GM19397 (cell line): ENCODE measurements around the gene ITGA8.
A peak's percentile ranks its signal among the peaks of the same experiment; 100 is the strongest.
"Not testable (repeated sequence)": the region's sequence is repeated elsewhere in the genome, so short reads cannot be mapped to it uniquely, and the experiment has no call there.

Experiments
- ATAC-seq: cut with Tn5 transposase; IDR thresholded peaks from one replicate; pipeline ENCODE4 v1.9.1; 2021; ENCODE audit warnings: mild to moderate bottlenecking, moderate library complexity; ENCODE audit not compliant: unreplicated experiment

ITGA8 gene

DNA sequence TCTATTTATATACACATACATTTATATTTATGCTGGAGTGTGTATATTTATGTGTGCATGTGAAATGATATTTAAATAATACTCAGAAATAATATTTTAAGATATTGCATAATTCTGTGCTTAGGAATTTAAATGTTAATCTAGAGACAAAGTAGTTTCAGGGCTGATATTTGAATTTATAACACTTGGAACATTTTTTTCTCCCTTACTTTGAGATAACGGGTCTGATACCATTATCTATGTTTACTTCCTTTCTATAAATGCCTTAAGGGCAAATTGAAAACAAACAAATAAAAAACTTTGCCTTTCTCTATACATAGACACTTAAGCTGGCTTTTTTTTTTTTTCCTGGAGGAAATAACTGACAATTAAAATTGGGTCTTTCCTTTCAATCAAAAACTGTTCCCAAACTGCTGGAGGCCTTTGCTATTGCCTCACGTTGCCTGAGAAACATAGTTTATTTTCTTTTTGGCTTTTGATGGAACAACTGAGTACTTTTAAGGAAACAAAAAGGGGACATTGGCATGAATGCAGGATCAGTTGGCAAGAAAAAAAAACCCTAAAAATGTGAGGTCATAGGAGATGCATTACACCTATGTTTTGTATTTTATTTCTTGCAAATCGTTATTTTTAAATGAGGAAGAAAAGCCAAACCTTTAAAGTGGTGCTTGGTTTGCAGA lies 98.7 kb downstream of the ITGA8 start:
- ATAC-seq, result no peak

DNA sequence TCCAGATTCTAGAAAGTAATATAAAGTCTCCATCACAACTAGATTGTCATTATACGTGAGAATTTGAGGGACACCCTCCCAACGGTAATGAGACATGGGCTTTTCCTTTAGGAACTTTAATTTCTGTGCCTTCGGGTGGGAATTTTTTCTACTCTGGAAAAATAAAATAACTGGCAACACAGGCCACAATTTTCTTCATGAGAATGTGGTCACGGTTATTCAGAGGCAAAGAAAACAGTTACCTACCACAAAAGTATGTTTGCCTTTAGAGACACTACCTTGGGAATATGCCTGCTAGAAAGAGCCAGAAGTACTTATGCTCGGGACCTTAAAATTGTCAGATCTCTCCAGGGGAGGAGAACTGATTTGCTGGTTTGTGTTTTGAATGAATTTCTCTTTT lies 99.4 kb downstream of the ITGA8 start:
- ATAC-seq, result no peak

DNA sequence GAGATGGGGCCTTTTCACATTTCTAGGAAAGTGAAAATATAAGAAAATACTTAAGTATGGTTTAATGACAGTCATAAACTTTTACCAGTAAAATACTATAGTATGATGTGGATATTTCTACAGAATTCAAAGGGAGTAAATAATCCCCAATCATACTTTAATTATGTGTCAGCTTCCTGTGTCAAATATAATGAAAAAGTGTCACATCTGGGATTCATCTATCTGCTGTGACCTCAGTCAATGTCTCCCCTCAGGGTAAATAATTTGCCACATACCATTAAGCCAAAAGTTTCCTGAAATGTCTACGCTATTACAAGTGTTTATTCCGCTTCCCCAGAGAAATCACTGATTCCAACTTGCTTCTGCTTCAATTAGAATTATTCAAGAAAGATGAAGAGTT lies 110.5 kb downstream of the ITGA8 start:
- ATAC-seq, result no peak

DNA sequence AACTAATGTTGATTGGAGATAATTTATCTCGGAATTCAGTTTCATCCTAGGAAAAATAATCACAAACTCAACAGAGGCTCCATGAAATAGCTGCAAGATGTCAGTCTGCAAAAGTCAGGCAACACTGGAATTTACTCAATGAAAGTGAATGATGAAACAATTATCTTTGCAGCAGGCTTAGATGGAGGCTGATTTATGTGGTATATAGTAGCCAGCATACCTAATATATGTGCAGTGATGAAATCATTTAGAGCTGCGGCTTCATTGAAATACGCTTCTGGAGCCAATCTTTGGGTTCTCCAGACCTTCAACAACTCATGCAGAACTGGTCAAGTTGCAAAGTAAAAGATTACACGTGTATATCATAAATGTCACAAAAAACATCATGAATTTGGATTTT lies 113.3 kb downstream of the ITGA8 start:
- no peak for ATAC-seq

DNA sequence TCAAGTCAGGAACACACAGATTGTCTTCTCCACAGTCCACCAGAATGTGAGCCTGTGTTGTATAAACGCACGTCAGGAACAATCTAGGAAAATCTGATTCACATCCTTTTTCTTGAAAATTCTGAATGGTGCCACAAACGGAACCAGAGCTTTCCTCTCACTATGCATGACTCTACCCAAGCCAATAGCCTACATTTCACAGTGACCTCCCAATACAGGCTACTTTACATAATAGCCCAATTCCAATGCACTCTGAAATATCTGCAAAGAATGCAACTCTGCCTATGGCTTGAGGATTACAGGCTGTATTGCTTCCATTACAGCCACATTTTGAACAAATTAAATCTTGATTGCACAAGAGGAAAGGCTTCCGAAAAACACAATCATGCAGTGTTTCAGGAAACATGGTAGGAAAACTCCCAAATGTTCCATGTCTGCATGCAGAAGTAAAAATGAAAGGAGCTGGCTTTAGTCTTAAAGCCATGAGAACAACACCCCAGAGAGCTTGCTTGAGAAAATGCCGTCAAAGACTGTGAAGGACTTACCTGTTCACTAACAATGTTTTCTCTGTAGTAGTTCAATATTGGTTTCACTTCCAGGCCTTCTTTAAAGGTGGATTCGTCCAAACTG lies 113.9 kb downstream of the ITGA8 start:
- no peak for ATAC-seq

GRCh38 chr10:15603446-15604011 lies 116.2 kb downstream of the ITGA8 start:
- ATAC-seq, result no peak

- no peak for ATAC-seq
Measured at GRCh38 chr10:15601819-15602218, 117.9 kb downstream of the ITGA8 start.

GRCh38 chr10:15595260-15595659 lies 124.5 kb downstream of the ITGA8 start:
- no peak for ATAC-seq

- ATAC-seq, result no peak
Measured at GRCh38 chr10:15591937-15592336, 127.8 kb downstream of the ITGA8 start.

DNA sequence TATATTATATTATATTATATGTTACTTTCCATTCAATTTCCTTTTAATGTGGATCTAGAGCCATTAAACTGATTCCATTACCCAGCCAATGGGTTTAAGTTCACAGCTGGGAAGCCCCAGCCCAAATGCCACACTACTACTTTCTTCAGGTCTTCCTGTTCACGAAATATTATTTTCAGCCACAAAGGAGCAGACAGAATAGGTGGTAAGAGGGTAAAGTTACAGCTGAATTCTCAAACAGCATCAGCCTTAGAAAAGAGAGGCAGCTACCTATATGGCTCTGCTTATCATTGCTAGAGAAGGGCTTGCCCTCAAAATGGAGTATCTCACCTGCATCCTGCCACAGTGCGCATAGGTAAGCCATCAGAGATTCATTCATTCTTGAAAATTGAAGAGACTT lies 128.3 kb downstream of the ITGA8 start:
- ATAC-seq, result no peak

- ATAC-seq, result no peak
Measured at GRCh38 chr10:15588635-15589508, 130.8 kb downstream of the ITGA8 start.

GRCh38 chr10:15588151-15588550 lies 131.6 kb downstream of the ITGA8 start:
- ATAC-seq, result no peak

- no peak for ATAC-seq
Measured at GRCh38 chr10:15587271-15587670, 132.5 kb downstream of the ITGA8 start.

- peak; percentile 90 for ATAC-seq
Measured at GRCh38 chr10:15585303-15585715, 134.4 kb downstream of the ITGA8 start.

DNA sequence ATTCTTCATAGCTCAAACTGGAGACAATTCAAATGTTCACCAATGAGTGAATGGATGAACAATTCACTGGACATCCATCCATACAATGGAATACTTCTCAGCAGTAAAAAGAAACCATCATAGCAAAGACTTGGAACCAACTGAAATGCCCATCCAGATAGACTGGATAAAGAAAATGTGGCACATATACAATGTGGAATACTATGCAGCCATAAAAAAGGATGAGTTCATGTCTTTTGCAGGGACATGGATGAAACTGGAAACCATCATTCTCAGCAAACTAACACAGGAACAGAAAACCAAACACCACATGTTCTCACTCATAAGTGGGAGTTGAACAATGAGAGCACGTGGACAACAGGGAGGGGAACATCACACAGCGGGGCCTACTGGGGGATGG lies 136.8 kb downstream of the ITGA8 start:
- not testable (repeated sequence) for ATAC-seq

DNA sequence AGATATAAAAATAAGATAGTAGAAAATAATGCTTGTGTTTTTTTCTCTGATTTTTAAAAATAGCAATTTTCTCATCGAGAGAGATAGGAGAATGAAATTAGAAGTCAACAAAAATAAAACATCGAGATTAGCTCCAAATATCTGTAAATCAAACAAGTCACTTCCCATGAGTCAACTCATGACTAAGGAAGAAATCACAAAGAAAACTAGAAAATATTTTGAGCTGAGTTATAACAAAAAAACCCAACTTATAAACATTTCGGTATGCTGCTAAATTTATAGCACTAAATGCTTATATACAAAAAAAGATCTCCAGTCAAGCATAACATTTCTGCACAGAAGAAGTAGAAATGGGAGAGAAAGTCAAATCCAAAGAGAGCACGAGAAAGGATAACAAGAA lies 140.1 kb downstream of the ITGA8 start:
- ATAC-seq, result no peak

DNA sequence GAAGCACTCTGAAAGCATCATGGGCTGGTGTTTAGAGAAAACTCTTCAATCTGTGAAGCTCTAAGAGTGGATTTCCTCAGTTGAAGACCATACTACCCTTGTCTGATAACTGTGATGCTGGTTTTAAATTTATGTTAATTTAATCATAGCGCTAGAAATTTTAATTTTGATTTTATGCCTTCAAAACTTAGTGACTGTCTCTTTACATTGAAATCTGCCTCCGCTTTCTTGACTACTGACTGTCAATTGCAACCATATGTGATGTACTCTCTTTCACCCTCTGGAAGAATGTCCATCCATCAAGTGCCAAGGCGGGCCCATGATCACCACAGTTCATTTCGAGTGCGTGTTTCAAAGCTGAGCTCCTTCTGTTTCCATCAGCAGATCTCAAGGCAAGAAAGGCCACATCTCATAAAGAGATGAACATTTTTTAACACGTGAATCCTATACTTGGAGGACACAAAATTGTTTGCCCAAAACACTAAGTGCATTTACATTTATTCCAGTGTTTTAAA lies 147.1 kb downstream of the ITGA8 start:
- ATAC-seq, result no peak

- ATAC-seq, result no peak
Measured at GRCh38 chr10:15571575-15571974, 148.1 kb downstream of the ITGA8 start.

DNA sequence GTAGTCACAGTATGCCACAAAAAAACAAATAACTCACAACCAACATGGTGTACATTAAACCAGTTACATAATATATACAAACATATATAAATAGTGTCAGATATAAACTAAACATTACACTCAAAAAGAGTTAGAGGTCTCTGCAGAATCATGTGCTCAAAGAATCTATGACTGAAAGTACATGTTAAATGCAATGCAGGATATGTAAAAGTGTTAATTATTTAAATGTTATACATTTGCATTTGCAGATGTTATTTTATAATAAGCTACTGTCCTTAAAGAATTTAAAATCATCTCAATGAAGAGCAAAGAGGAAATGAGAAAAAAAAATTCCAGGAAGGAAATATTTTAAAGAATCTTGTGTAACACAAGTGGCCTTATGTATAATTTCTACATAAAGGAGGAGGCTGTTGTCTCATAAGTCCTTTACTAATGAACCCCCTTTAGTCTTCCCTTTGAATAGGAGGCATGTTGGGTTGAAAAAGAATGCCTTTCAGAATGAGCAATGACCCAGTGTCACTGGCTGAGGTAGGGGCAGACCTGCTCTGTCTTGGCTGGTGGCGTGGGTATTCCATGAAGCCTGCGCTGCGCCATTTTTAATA lies 148.9 kb downstream of the ITGA8 start:
- ATAC-seq, result no peak

DNA sequence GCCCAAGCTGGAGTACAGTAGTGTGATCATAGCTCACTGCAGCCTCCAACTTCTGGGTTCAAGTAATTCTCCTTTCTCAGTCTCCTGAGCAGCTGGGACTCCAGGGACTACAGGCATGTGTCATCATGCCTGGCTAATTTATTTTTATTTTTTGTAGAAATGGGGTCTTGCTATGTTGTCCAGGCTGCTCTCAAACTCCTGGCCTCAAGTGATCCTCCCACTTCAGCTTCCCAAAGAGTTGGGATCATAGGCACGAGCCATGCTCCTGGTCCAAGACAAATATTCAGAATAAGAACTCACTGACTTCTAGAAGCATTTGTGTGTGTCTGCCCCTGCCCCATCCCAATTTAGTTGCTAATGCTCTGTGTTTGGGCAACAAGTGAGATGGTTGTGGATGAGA lies 151.8 kb downstream of the ITGA8 start:
- no peak for ATAC-seq

DNA sequence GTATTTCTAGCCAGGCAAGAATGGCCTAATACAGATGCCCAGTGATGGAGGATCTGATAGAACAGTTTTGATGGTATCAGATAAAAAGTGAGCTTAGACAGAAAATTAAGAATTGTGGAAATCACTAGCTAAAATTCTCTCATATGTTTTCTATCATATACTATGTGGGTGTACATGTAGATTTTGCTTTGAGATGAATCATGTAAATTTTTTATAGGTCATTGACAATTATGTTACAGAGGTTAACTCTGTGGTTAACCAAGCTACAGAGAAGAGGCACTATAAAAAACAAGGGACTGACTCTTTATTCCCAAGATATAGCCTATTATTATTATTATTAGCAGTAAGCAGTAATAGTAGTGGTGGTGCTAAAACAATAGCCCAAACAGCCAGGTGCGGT lies 156.5 kb downstream of the ITGA8 start:
- ATAC-seq, result no peak
